ENCODE results near the gene MCEE.
"Not testable (repeated sequence)": the region's sequence is repeated elsewhere in the genome, so short reads cannot be mapped to it uniquely, and the experiment has no call there.

Gene MCEE

DNA sequence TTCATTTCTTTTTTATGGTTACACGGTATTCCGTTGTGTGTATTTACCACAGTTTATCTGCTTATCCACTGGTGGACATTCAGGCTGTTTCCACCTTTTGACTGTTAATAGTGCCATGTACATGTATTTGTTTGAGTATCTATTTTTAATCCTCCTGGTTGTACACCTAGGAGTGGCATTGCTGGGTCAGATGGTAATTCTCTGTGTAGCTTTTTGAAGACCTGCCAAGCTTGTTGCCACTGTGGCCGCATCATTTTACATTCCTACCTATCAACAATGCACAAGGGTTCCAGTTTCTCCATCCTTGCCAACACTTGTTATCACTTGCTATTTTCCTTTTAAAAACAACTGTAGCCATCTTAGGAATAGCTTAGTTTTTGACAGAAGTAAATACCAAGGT lies 13.8 kb upstream of the MCEE start:
- Mint-ChIP-seq H3K27ac (no peak overlapping the region), H3K36me3 (ENCODE audit: low read depth) (peaks cover 89% of the 10 kb centered on the region), H3K4me3 (no peak overlapping the region)

GRCh38 chr2:71136174-71136573 lies 6.1 kb upstream of the MCEE start:
- Mint-ChIP-seq H3K9me3 (no peaks in the 10 kb centered on the region), H3K27me3 (no peaks in the 10 kb centered on the region), H3K27ac (no peak overlapping the region), H3K4me1 (ENCODE audit: low read depth) (no peaks in the 10 kb centered on the region), H3K36me3 (ENCODE audit: low read depth) (peaks cover 63% of the 10 kb centered on the region), H3K4me3 (no peak overlapping the region)

More for the DNA sequence above, 13.8 kb upstream of the MCEE start:
- no peaks in the 10 kb centered on the region for H3K27me3 Mint-ChIP-seq
- no peaks in the 10 kb centered on the region for H3K9me3 Mint-ChIP-seq
- no peaks in the 10 kb centered on the region for H3K4me1 Mint-ChIP-seq (ENCODE audit: low read depth)

DNA sequence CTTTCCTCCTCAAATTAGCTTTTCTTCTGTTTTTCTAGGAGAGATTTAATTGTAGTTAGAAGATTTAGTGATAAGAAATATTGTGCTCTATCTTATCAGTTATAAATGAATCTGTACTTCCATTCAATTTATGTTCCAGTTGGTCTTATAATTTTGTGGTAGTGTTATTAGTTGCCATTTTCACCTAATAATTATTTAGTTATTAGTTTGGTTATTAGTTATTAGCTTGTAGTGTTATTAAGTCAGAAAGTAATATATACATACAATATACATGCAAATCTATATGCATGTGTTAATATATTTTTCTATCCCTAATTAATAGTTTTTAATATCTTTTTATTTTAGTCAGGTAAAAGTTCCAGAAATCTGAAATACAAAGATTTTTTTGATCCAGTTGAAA lies 3.6 kb upstream of the MCEE start:
- peaks cover 12% of the 10 kb centered on the region for H3K4me1 Mint-ChIP-seq (ENCODE audit: low read depth)
- no peak overlapping the region for H3K4me3 Mint-ChIP-seq
- peaks cover 40% of the 10 kb centered on the region for H3K36me3 Mint-ChIP-seq (ENCODE audit: low read depth)
- no peaks in the 10 kb centered on the region for H3K9me3 Mint-ChIP-seq
- no peaks in the 10 kb centered on the region for H3K27me3 Mint-ChIP-seq
- no peak overlapping the region for H3K27ac Mint-ChIP-seq

DNA sequence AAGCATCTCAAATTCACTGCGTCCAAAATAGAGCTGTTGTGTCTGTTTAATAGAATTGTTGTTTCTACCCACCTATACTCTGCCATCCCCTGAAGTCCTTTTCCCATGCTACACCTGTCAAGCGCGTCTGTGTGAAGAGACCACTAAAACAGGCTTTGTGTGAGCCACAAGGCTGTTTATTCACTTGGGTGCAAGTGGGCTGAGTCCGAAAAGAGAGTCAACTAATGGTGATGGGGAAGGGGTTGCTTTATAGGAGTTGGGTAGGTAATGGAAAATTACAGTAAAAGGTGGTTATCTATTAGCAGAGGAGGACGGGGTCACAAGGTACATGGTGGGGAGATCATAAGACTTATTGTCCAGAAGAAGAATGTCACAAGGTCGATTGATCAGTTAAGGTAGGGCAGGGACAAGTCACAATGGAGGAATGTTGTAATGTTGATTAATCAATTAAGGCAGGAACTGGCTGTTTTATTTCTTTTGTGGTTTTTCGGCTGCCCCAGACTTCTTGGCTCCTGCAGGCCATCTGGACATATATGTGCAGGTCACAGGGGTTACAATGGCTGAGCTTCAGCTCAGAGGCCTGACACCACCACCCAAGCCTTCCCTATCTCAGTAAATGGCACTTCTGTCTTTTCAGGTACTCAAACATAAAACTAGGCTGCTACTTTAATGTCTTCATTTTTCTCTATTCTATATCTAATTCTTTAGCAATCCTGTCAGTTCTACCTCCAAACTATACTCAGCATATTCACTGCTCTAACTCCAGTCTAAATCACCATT lies 1.5 kb upstream of the MCEE start:
- H3K4me1 Mint-ChIP-seq (ENCODE audit: low read depth) = peaks cover 26% of the 10 kb centered on the region
- H3K36me3 Mint-ChIP-seq (ENCODE audit: low read depth) = peaks cover 22% of the 10 kb centered on the region
- not testable (repeated sequence) for H3K27me3 Mint-ChIP-seq, H3K9me3 Mint-ChIP-seq, H3K4me3 Mint-ChIP-seq, H3K27ac Mint-ChIP-seq

DNA sequence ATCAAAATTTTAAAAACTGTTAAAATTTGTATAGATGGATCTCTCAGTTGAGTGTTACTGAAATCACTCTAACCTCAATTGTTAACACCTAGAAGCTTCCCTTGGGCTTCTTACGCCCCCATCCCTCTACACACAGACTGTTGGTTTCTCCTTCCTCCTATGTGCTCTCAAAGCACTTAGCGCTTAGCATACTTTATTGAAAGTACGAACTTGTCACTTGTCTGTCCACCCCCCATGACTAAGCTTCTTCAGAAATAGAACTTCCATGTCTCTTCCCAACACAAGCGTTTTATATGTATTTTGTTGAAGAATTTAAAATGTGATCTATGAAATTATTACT lies 846 bp upstream of the MCEE start:
- peaks cover 16% of the 10 kb centered on the region for H3K36me3 Mint-ChIP-seq (ENCODE audit: low read depth)
- no peak overlapping the region for H3K4me3 Mint-ChIP-seq
- no peaks in the 10 kb centered on the region for H3K9me3 Mint-ChIP-seq
- H3K4me1 Mint-ChIP-seq (ENCODE audit: low read depth) = peaks cover 27% of the 10 kb centered on the region
- no peaks in the 10 kb centered on the region for H3K27me3 Mint-ChIP-seq
- no peak overlapping the region for H3K27ac Mint-ChIP-seq

DNA sequence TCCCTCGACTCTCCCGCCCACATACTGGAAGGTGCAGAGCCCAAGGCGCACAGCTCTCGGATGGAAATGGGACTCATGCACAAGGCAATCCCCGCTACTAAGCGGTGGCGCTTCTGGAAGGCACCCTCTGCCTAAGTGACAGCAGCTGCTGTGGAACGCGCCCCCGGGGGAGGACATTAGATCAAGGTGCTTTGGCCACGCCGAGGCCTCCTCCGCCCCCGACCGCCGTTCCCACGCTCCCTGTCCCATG lies 202 bp downstream of the MCEE start:
- Mint-ChIP-seq H3K27me3 (no peaks in the 10 kb centered on the region), H3K4me1 (ENCODE audit: low read depth) (peaks cover 27% of the 10 kb centered on the region), H3K4me3 (no peak overlapping the region), H3K36me3 (ENCODE audit: low read depth) (peaks cover 14% of the 10 kb centered on the region), H3K9me3 (no peaks in the 10 kb centered on the region), H3K27ac (no peak overlapping the region)

DNA sequence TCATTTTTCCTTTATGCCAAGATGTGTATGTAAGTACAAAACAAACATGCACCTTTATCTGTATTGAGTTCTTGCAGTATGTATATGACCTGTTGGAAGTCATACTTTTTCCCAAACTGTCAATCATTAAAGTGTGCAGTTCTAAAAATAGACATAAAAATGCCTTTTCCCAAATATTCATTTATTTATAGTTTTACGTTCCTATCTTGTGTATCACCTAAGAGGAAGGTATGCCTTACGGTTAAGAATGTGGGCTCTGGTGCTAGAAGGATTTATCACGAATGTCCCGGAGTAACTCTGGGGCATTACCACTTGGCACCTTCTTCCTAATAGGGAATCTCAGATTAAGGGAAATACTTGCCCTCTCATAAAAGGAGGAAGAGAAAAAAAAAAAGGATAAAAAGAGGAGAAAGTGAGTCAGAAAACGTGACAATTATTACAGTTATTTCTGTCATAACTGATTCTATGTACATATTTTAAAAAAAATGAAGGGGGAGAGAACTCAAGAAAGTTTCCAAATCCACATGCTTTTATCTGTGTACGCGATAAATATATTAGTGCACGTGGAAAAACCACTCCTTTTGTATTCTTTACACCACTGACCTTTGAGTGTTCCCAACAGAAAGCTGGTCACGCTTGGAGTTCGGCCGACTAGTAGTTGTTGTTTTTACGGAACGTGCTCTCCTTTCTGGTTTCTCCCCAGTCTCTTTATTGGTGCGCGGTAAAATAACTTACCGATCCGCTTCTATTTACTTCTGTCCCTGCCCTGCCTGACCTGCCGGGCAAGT lies 721 bp downstream of the MCEE start:
- no peaks in the 10 kb centered on the region for H3K9me3 Mint-ChIP-seq
- peaks cover 27% of the 10 kb centered on the region for H3K4me1 Mint-ChIP-seq (ENCODE audit: low read depth)
- H3K27me3 Mint-ChIP-seq = no peaks in the 10 kb centered on the region
- H3K36me3 Mint-ChIP-seq (ENCODE audit: low read depth) = peaks cover 9% of the 10 kb centered on the region
- no peak overlapping the region for H3K27ac Mint-ChIP-seq
- H3K4me3 Mint-ChIP-seq = no peak overlapping the region

DNA sequence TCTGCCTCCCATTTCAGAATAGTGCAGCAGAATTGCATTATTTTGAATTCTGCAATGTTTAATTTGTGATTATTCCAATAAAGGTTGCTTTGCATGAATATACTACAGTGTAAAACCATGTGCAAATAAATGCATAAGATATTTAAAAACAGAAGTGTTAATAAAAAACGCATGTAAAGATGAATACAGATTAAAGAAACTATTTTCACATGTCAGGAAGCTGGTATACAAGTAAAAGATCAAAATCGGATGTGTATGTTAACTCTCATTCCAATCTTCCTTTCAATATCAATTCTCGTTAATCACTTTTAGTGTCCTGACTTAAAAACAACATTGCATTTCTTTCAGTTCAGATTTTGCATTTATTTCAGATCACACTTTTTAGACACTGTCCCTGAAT lies 3.1 kb downstream of the MCEE start:
- Mint-ChIP-seq H3K27me3 (no peaks in the 10 kb centered on the region), H3K36me3 (ENCODE audit: low read depth) (peaks cover 15% of the 10 kb centered on the region), H3K27ac (no peak overlapping the region), H3K9me3 (peaks cover 5% of the 10 kb centered on the region), H3K4me1 (ENCODE audit: low read depth) (peaks cover 31% of the 10 kb centered on the region), H3K4me3 (no peak overlapping the region)

- no peaks in the 10 kb centered on the region for H3K27me3 Mint-ChIP-seq
- H3K4me1 Mint-ChIP-seq (ENCODE audit: low read depth) = peaks cover 31% of the 10 kb centered on the region
- no peak overlapping the region for H3K27ac Mint-ChIP-seq
- H3K4me3 Mint-ChIP-seq = no peak overlapping the region
- peaks cover 5% of the 10 kb centered on the region for H3K9me3 Mint-ChIP-seq
- H3K36me3 Mint-ChIP-seq (ENCODE audit: low read depth) = peaks cover 22% of the 10 kb centered on the region
These were observed 4.3 kb downstream of the MCEE start for GRCh38 chr2:71125506-71126294.

GRCh38 chr2:71122387-71123298 lies 7.4 kb downstream of the MCEE start:
- no peaks in the 10 kb centered on the region for H3K27me3 Mint-ChIP-seq
- no peak overlapping the region for H3K27ac Mint-ChIP-seq
- peaks cover 32% of the 10 kb centered on the region for H3K36me3 Mint-ChIP-seq (ENCODE audit: low read depth)
- H3K4me3 Mint-ChIP-seq = no peak overlapping the region
- H3K9me3 Mint-ChIP-seq = peaks cover 5% of the 10 kb centered on the region
- H3K4me1 Mint-ChIP-seq (ENCODE audit: low read depth) = peaks cover 12% of the 10 kb centered on the region

DNA sequence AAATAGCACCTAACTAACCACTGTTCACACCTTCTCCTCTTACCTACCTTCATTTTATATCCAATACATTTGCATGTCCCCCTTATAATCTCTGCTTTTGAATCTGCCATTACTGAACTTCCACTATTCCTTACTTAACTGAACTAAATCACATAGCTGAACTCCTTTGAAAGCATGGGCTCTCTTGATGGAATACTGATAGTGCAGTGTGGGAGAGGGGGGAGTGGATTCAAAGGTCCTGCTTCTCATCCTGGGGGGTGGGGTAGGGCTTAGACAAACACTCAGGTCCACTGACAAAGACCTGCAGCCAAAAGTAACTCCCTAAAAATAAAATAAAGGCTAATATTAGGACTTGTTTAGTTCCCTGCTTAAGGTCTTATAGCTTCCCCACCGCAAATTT lies 8.6 kb downstream of the MCEE start:
- H3K4me3 Mint-ChIP-seq = no peak overlapping the region
- peaks cover 4% of the 10 kb centered on the region for H3K4me1 Mint-ChIP-seq (ENCODE audit: low read depth)
- peaks cover 5% of the 10 kb centered on the region for H3K9me3 Mint-ChIP-seq
- no peaks in the 10 kb centered on the region for H3K27me3 Mint-ChIP-seq
- peaks cover 40% of the 10 kb centered on the region for H3K36me3 Mint-ChIP-seq (ENCODE audit: low read depth)
- H3K27ac Mint-ChIP-seq = no peak overlapping the region

DNA sequence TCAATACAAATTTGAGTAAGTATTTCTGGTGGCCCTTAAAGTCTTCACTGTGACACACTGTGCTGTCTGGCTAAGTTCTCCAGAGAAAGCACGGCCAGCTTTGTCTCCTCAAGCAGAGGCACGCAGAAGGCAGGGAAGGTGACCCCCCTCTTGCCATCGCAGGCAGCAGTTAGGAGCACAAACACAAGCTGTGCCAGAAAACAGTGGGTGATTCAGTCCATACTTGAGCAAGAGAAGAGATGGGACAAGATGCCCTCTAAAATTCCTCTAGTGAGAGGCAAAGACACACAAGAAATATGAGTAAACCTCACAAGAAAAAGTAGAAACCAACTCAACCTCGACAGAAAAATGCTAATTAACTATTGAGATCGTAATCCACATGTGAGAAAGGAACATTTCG lies 9.8 kb downstream of the MCEE start:
- no peaks in the 10 kb centered on the region for H3K27me3 Mint-ChIP-seq
- H3K4me1 Mint-ChIP-seq (ENCODE audit: low read depth) = peaks cover 4% of the 10 kb centered on the region
- H3K4me3 Mint-ChIP-seq = no peak overlapping the region
- peaks cover 5% of the 10 kb centered on the region for H3K9me3 Mint-ChIP-seq
- H3K27ac Mint-ChIP-seq = no peak overlapping the region
- peaks cover 36% of the 10 kb centered on the region for H3K36me3 Mint-ChIP-seq (ENCODE audit: low read depth)

GRCh38 chr2:71117063-71117462 lies 13.0 kb downstream of the MCEE start:
- Mint-ChIP-seq H3K36me3 (ENCODE audit: low read depth) (peaks cover 40% of the 10 kb centered on the region), H3K4me1 (ENCODE audit: low read depth) (no peaks in the 10 kb centered on the region), H3K4me3 (no peak overlapping the region), H3K9me3 (no peaks in the 10 kb centered on the region), H3K27me3 (no peaks in the 10 kb centered on the region), H3K27ac (no peak overlapping the region)

DNA sequence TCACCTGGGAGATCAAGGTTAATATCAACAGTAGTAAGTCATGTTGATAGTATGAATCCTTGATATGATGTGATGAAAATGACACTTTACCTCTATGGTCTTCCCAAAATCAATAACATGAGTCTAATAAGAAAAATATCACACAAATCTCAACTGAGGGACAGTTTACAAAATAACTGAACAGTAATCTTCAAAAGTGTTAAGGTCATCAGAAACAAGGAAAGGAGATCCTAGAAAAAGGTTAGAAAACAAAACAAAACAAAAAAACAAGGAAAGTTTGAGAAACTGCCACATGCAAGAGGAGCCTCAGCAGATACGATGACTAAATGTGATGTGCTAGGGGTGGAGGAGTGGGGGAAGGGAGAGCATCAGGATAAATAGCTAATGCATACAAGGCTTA lies 16.2 kb downstream of the MCEE start:
- H3K9me3 Mint-ChIP-seq = no peaks in the 10 kb centered on the region
- peaks cover 35% of the 10 kb centered on the region for H3K36me3 Mint-ChIP-seq (ENCODE audit: low read depth)
- H3K4me1 Mint-ChIP-seq (ENCODE audit: low read depth) = no peaks in the 10 kb centered on the region
- no peaks in the 10 kb centered on the region for H3K27me3 Mint-ChIP-seq
- H3K4me3 Mint-ChIP-seq = no peak overlapping the region
- no peak overlapping the region for H3K27ac Mint-ChIP-seq

Data from stimulated activated naive CD8-positive, alpha-beta T cell treated with anti-CD3 and anti-CD28 coated beads, Interleukin-15, Interleukin-2, amounts not matched to agents 100 ng/mL and 50 ng/mL, for 24 hours (primary cell).